Astrocyte of the hippocampus (primary cell): ENCODE results near the gene HMX2.
"Not testable (repeated sequence)": the region's sequence is repeated elsewhere in the genome, so short reads cannot be mapped to it uniquely, and the experiment has no call there.

ENCODE experiments used
- DNase-seq: peaks from one replicate; pipeline ENCODE4 v3.0.0; 2011; ENCODE audit warnings: low read depth, low spot score

Gene HMX2

DNA sequence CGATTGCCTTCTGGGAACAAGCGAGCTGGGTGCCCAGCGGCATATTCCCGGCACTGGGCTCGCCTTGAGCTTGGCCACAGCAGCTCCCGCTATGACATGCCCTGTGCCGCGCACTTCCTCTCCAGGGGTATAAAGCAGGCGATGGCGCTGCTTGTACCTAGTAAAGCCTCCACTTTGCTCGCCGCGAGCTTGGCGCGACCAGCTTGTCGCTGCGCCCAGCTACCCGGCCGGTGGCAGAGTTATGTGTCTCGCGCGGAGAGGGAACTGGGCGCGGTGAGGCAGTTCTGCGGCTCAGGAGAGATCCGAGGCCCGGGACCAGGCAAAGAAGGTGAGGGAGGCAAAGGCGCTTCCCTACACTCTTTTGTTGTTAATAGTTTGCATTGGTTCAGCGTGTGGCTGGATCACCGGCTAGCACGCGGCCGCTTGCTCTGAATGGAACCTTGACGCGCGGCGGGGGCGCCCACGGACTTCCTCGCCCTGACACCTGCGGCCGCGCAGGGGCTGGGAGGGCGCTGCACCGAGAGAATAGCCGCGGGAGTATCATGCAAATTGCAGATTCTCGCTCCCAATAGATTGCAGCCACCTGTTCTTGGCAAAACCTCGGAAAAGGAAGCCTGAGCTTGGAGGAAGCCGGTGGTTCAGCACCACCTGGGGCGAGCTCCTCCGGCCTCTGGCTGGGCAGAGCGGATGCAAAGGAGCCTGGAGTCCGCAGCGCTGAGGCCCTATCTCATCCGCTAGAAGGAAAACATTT lies 3.2 kb downstream of the HMX2 start:
- DNase-seq: peak; percentile 62

DNA sequence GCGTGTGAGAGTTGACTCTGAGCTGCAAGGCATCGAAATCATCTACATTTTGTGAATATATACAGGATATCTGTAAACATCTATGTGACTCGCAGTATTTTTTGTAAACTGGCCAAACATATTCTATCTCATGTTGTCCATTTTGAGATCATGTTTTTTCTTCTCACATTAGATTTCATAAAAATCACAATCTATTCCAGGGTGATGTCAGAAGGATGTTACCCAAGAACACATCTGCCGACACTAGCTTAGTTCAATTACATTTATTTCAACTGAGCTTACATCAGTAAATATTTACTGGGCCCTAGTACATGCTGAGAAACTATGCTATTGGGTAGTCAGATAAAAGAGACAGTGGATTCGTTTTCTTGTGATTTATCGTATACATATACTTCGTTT lies 3.8 kb downstream of the HMX2 start:
- DNase-seq: no peak

DNA sequence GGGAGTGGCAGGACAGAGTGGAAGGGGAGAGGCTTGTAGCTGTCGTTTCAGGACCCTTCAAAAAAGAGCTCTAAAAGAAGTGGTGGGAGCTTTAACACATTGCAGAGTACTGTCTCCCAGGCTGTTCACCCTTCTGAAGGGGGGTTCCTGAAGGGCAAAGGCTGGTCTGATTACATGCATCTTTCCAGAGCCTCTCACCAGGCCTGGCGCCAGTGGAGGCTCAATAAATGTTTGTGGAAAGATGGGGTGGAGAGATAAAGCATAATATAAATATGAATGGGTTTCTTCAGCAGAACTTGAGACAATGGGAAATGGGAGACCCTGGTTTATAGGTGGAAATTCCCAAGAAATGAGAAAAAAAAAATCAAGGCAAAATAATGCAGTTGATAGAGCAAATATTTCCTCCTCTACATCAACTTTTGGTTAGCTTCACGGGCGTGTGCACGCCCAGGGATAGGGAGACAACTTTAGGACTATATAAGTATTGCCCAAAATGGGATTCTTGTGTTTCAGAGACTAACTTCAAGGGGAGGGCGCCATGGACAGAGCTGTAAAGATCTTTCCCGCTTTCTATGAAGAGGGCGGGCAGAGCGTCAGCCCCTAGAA lies 5.7 kb downstream of the HMX2 start:
- no peak for DNase-seq

DNA sequence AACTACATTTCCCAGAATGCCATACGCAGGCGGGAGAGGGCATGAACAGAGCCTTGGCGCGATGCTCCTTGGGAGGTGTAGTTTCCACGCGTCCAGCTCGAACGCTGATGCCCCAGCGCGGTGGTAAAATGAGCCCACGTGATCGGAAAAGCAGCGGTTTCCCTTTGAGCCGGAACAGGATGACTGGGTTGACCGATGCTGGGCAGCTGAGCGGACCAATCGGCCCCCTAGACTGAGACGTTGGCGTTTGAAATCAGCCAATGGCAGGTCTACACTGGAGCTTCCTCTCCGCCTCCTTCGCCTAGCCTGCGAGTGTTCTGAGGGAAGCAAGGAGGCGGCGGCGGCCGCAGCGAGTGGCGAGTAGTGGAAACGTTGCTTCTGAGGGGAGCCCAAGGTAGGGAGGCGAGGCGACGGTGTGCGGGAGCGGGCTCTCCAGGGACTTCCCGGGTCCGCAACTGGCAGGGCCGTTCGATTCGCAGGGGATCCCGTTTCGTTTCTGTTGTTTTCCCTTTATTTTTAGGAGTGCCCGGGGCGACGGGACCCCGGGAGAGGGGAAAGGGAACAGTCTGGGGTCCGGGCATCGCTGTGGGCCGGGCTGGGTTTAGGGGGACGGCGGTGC lies 6.3 kb downstream of the HMX2 start, which contains the start of gene BUB3:
Gene BUB3 (plus strand): TSS at position 311 of the 619 bp plus-strand sequence. CDS start 516 bp downstream, outside the sequence.
- peak; percentile 100 for DNase-seq

DNA sequence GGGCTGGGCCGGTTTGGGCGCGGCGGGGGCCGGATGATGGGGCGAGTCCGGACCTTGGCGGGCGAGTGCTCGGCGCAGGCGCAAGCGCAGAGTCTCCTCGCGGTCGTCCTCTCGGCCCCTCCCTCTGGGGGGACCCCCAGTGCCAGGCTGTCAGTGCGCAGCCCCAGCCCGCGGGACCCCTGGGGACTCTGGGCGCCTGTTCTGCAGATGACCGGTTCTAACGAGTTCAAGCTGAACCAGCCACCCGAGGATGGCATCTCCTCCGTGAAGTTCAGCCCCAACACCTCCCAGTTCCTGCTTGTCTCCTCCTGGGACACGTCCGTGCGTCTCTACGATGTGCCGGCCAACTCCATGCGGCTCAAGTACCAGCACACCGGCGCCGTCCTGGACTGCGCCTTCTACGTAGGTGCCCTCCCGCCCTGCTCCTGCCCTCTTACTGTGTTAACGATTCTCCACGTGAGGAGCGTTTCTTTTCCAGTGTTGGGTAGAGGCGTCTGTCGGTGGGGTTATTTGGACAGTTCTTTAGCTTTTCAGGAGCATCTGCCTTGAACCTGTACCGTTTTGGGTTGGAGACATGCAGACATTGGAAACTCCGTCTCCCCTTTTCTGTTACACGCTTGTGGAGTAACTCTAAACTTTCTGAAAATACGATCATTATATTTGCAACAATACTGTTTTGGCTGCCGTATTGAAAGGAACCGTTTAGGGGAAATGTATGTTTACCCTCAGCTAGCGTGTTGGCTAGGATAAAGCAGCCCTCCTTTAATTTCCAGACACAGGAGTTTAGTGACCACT lies 7.0 kb downstream of the HMX2 start:
- peak; percentile 71 for DNase-seq

DNA sequence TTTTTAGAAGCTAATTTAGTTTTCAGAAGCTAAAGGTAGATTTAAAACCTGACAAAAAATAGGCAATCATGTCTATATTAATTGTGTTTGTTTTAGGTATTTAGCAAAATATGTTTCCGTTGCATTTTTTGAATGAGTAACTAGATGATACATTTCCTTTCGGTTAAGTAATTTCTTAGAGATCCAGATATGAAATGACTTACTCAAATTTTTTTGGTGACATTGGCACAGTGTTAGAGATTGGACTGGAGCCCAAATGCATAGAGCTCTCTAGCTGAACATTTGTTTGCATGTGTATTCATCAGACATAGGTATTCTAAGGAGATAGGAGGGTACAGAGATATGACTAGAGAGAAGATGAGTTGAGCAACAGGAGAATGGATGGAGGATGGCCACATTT lies 8.1 kb downstream of the HMX2 start:
- DNase-seq: no peak

DNA sequence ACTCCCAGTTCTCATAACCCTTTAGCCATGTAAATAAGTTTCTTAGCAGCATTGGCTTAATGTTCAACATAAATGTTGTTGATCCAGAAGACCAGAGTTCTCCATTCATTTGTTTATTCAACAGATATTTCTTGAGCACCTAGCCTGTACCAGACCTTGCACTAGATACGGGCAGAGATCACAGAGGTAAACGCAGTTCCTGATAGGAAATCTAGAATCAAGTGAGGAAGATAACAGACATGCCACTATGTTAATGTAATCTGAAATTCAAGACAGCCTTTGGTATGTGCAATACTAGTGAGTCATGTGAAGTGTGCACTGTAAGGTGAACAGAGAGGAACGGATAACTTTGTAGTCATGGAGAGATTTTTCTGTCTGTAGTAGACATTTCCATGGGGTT lies 9.3 kb downstream of the HMX2 start:
- no peak for DNase-seq

DNA sequence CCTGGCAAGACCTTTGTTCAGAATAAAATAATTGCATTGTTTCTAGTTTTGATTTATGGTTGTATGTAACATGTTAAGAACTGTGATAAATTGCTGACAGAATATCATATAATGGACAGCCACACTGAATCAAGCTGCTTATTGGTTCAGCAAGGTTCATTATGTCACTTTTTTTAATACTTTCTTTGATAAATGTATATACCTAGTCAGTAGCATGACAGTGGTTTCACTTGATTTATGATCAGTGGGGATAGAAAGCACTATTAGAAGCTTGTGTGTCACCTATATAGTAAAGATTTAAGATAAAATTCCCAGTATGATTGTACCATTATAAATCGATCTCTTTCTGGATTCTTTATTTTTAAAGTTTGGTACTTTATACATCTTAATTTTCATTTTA lies 10.7 kb downstream of the HMX2 start:
- DNase-seq: no peak

DNA sequence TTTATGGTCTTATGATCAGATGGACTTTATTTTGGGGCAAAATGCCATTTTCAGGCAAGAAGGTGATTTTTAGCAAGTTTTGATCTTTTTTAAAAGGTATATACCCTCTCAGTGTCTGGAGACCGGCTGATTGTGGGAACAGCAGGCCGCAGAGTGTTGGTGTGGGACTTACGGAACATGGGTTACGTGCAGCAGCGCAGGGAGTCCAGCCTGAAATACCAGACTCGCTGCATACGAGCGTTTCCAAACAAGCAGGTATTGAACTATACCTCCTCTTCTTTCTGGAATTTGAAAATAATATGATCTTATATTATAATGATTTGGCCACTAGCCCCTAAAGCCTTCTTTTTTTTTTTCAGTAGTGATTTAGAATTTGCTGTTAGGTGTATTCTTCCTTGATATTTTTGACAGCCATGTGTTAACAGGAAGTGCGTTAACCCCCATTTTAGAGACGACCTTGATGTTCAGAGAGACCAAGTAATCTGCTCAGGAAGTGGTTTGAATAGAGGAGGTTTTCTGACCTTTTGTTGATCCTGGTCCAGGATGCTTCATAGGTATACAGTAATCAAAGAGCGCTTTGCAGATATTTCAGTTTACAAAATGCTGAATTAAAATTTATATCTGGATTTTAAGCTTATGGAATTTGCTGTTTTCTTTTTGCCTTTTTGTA lies 12.5 kb downstream of the HMX2 start:
- no peak for DNase-seq

DNA sequence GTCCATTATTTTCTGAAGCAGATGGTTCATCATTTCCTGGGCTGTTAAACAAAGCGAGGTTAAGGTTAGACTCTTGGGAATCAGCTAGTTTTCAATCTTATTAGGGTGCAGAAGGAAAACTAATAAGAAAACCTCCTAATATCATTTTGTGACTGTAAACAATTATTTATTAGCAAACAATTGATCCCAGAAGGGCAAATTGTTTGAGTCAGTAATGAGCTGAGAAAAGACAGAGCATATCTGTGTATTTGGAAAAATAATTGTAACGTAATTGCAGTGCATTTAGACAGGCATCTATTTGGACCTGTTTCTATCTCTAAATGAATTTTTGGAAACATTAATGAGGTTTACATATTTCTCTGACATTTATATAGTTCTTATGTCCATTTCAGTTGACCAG lies 16.4 kb downstream of the HMX2 start:
- DNase-seq: no peak

DNA sequence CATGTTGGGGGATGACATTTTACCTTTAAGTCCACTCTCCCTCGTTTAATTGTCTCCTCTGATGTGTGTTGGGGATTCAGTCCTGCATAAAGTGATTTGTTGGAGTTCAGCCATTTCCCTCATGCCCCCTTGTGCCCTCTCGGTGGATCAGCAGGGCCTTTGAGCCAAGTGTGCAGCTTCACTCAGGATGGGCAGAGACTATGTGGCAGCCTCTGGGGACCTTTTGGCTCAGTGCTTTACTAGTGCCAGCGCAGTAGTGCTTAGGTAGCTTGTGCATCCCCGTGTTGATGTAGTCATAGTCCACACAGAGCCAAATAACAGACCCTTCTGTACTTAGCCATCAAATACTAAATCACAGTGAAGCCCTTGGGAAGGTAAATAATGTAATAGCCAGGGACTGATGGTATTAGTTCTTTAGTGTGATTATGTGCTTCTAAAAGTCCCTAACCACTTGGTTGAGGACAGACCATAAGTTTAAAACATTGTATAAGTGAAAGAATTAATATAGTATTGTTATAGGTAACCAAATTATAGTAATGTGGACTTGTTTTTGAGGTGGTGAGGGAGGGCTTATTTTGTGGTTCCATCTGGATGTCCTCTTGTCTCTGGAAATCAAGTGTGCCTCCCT lies 17.6 kb downstream of the HMX2 start:
- no peak for DNase-seq

DNA sequence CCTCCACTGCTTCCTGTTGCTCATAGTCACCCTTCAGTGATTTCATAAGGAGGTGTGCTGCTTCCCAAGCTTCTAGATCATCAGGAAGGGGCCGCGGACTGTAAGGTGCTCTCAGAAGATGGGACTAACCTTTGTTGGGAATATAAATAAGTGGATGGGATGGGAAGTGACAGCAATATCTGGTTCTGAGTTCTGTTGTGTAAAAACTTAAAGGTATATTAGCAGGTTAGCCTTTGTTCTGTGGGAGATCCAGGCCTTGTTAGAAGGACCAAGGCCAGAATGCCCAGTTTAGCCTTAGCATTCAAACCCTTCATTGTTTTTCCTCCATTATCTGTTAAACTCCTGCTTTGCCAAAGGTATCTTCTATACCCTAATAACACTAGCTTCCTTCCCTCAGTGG lies 18.7 kb downstream of the HMX2 start:
- DNase-seq: no peak

DNA sequence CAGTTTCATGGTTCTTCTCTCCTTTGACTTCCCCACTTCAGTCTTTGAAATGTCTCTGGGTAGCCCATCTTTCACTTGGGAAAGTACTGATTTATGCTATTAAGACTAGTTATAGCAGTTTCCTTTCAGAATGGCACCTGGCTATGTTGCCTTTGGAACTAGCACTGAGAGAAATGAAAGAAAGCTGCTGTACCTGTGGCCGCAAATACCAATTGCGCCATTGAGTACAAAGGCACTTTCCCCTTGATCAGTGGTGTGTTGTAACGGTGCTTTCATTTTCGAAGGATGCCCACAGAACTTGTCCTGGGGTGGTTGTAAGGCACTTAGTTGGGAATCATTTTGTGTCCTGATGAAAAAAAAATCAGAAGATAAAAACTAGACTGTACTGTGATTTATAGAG lies 23.0 kb downstream of the HMX2 start:
- DNase-seq: no peak

DNA sequence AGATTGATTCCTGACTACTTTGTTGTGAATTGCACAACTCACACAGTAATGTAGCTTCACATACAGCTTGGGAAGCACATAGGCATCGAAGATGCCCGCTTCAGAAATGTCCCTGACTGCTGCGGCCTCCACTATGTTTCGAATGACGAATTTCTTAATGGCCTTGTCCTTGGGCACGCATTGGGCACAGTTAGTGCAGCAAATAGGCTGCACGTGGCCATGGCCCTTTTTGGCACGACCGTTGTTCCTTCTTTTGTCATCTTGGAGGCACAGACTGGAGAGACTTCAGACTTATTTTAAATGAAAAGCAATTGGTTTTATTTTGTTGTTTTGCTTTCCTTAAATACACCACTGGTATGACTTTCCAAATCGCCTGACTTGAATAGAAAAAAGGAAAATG lies 23.7 kb downstream of the HMX2 start:
- not testable (repeated sequence) for DNase-seq

DNA sequence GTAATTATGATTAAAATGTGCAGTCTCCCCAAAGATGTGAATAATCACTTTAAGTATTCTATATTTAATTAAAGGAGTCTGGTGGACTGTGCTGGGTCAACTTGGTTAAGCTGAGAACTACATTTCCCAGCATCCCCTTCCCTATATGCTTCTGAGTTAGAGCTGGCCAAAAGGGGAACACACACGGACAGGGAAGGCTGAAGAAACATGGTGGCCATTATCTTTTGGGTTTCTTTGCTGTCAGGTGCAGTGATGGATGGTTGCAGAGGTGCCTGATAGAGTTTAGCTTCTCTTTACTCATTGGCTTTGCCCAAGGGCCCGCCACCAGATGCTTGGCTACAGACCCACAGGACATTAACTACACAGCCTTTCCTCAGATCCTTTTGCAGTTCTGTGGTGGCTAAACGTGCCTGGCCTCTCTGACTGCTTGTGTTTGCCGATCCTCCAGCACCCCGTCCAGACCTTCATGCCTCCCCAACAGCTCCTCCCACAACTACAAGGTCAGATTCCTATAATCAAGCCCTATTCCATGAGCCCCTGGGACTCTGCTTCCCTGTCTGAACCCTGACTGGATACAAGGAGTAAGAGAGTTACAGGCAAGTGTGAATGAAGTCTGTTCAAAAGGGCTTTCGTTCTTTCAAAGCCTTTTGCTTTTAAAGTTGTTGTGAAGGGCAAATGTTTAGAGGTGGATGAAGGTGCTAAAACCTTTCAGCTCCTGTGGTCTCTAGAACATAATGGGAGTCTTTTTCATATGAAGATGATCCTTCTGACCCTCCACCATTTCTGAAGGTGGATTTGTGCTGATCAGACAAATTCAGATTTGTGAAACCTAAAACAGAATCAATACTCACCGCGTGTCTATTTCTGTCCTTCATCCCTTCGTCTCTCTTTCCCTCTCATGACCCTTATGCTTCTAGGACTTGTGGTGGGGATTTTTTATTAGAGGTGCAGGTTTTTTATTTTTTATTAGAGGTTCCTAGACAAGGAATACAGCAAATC lies 27.8 kb downstream of the HMX2 start:
- DNase-seq: no peak

DNA sequence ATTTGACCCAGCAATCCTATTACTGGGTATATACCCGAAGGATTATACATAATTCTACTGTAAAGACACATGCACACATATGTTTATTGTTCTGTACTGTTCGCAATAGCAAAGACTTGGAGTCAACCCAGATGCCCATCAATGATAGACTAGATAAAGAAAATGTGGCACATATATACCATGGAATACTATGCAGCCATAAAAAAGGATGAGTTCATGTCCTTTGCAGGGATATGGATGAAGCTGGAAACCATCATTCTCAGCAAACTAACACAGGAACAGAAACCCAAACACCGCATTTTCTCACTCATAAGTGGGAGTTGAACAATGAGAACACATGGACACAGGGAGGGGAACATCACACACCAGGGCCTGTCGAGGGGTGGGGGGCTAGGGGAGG lies 30.5 kb downstream of the HMX2 start:
- DNase-seq: not testable (repeated sequence)

DNA sequence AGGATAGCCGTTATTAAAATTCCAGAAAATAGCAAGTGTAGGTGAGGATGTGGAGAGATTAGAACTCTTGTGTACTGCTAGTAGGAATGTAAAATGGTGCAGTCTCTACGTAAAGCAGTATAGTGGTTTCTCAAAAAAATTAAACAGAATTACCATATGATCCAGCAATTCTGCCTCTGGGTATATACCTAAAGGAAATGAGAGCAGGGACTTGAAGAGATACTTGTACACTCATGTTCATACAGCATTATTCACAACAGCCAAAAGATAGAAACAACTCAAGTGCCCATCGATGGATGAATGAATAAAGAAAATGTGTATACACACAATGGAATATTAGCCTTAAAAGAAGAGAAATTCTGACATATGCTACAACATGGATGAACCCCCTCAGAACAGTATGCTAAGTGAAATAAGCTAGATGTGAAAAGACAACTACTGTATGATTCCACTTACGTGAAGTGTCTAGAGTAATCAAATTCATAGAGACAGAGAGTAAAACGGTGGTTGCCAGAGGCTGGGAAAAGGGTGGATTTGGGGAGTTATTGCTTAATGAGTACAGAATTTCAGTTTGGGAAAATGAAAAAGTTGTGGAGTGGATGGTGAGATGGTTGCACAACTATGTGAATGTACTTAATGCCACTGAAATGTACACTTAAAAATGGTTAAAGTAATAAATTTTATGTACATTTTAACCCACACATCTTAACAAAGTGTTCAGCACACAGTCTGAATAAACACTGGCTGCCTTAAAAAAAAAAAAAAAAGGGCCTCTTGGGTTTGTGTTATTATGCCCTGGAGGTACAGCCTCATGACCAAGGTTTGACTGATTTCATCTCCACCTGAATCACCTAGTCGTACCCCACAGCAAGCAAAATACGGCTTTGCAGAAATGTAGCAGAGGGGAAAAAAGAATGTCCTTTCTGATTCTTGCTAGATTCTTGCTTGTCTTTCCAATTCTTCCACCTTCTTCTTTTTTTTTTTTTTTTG lies 32.5 kb downstream of the HMX2 start:
- no peak for DNase-seq

DNA sequence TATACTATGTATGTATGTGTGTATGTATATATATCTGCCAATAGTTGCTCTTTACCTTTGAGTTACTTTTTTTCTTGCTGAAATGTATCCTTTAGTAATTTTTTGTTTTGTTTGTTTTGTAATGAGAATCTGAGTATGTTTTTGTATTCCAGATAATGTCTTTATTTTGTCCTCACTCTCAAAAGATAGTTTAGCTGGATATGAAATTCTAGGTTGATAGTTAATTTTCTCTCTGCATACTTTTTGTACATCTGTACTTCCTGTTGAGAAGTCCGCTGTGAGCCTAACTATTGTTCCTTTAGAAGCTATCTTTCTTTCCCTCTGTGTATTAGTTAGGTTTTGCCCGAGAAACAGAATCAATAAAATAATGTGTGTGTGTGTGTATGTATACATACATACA lies 35.8 kb downstream of the HMX2 start:
- no peak for DNase-seq

DNA sequence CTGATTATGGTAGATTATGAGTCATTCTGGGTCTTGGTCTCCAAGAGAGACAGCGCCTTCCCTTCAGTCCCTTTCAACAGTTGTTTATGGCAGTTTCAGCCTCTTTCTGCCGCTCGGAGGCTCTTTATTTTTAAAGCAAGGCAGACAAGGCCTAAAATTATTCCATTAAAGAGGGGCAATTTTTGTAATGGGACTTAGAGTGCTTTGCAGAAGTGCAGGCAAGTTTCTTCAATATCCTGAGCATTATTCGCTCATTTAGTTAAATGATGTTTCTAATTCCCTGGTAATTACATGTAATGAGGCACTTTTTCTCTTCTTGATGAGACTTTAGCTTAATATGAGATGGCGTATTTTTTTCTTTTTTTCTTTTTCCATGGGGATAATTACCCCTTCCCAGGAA lies 39.8 kb downstream of the HMX2 start:
- no peak for DNase-seq
